GM21825 (cell line): ENCODE results near the gene SRP72.
"Not testable (repeated sequence)": the region's sequence is repeated elsewhere in the genome, so short reads cannot be mapped to it uniquely, and the experiment has no call there.

Experiments used
- ATAC-seq: cut with Tn5 transposase; IDR thresholded peaks from one replicate; pipeline ENCODE4 v1.9.1; 2021; ENCODE audit warnings: mild to moderate bottlenecking, moderate library complexity; ENCODE audit not compliant: unreplicated experiment

The SRP72 gene

GRCh38 chr4:56465599-56466295 is 1.7 kb upstream of the SRP72 start:
- no peak for ATAC-seq

- not testable (repeated sequence) for ATAC-seq
Observed at GRCh38 chr4:56466296-56466761, 1.1 kb upstream of the SRP72 start.

- no peak for ATAC-seq
Observed at GRCh38 chr4:56466910-56467283, 520 bp upstream of the SRP72 start.

GRCh38 chr4:56468097-56468422 is 643 bp downstream of the SRP72 start:
- peak; percentile 57 for ATAC-seq

- ATAC-seq = no peak
Observed at GRCh38 chr4:56469489-56470210, 2.2 kb downstream of the SRP72 start.

GRCh38 chr4:56475917-56476316 is 8.5 kb downstream of the SRP72 start:
- peak; percentile 87 for ATAC-seq

- no peak for ATAC-seq
Observed at GRCh38 chr4:56477192-56477702, 9.8 kb downstream of the SRP72 start.

GRCh38 chr4:56480691-56481090 is 13.3 kb downstream of the SRP72 start:
- no peak for ATAC-seq

- no peak for ATAC-seq
Observed at GRCh38 chr4:56496241-56496640, 28.8 kb downstream of the SRP72 start.

- ATAC-seq = peak; percentile 70
Observed at GRCh38 chr4:56505269-56506130, 38.1 kb downstream of the SRP72 start, which contains the start of gene ARL9. Gene ARL9, plus strand, starts transcription at chr4:56505791. Its CDS starts 72 bp downstream, at chr4:56505863.

- no peak for ATAC-seq
Observed at GRCh38 chr4:56511098-56511497, 43.7 kb downstream of the SRP72 start.

GRCh38 chr4:56512166-56512565 is 44.7 kb downstream of the SRP72 start:
- ATAC-seq = no peak

- ATAC-seq = no peak
Observed at GRCh38 chr4:56513517-56513916, 46.1 kb downstream of the SRP72 start.

- ATAC-seq = peak; percentile 96
Observed at GRCh38 chr4:56530269-56531148, 63.1 kb downstream of the SRP72 start.

GRCh38 chr4:56531149-56531770 is 63.8 kb downstream of the SRP72 start:
- ATAC-seq = no peak

GRCh38 chr4:56531823-56532222 is 64.4 kb downstream of the SRP72 start:
- no peak for ATAC-seq

GRCh38 chr4:56532239-56532638 is 64.8 kb downstream of the SRP72 start:
- no peak for ATAC-seq

- ATAC-seq = no peak
Observed at GRCh38 chr4:56535915-56536314, 68.5 kb downstream of the SRP72 start.

- ATAC-seq = no peak
Observed at GRCh38 chr4:56537147-56537546, 69.7 kb downstream of the SRP72 start.

GRCh38 chr4:56540826-56541225 is 73.4 kb downstream of the SRP72 start:
- ATAC-seq = no peak
